A549 (cell line): ENCODE measurements around the gene RPH3AL. TPM values are rescaled to one million over a fixed set of nuclear protein-coding genes. Genes with fewer than 3 reads are reported as not detected.

Experiments used
- ATAC-seq, 2 experiments: fragments of 200-7000 bp in 1 of 2; fragments of >200 bp in 1 of 2; cut with Nextera tagmentation in 1 of 2; cut with Tn5 transposase in 1 of 2; 3 replicates each; pipeline versions ENCODE4 v1.8.0 to v1.9.1; 2018 to 2020; ENCODE audit warnings: mild to moderate bottlenecking in 1 of 2, moderate library complexity in 1 of 2
- CTCF ChIA-PET: fragments of 300-600 bp; sonication (Branson Sonifier 250); formaldehyde crosslinking; extraction: SDS; loops from one replicate; lab custom pipeline; 2021; ENCODE audit warnings: antibody characterized with exemption, inconsistent platforms; lab: Yijun Ruan, JAX
- POLR2A ChIA-PET: fragments of 350-600 bp; formaldehyde crosslinking; extraction: SDS; loops from one replicate; lab custom pipeline; 2021; ENCODE audit warnings: antibody characterized with exemption, inconsistent platforms; lab: Yijun Ruan, JAX
- DNase-seq, 2 experiments: peaks; one replicate each; pipeline versions ENCODE4 v3.0.0 to v3.0.0-alpha.2; 2011 to 2016; ENCODE audit warnings: low read depth in 1 of 2, low spot score in 1 of 2
- FAIRE-seq: peaks from 2 replicates; lab custom pipeline; 2011; peaks lifted over from hg19 to GRCh38; lab: Jason Lieb, UNC
- H3K27ac ChIP-seq, 2 experiments: fragments of >200 bp; sonication (Bioruptor Twin); formaldehyde crosslinking; 3 replicates each; pipeline ENCODE4 v1.5.1; 2016 to 2017
- H3K4me1 ChIP-seq: fragments of >200 bp; sonication (Bioruptor Twin); formaldehyde crosslinking; 3 replicates; pipeline ENCODE4 v1.6.1; 2016
- H3K4me2 ChIP-seq: fragments of >200 bp; sonication (Bioruptor Twin); formaldehyde crosslinking; 3 replicates; pipeline ENCODE4 v1.6.1; 2016
- H3K4me3 ChIP-seq: fragments of >200 bp; sonication (Bioruptor Twin); formaldehyde crosslinking; 3 replicates; pipeline ENCODE4 v1.5.1; 2016
- H3K9me3 ChIP-seq: fragments of >200 bp; sonication (Bioruptor Twin); formaldehyde crosslinking; 3 replicates; pipeline ENCODE4 v1.6.1; 2016
- BHLHE40 ChIP-seq: IDR thresholded peaks from 2 replicates; pipeline ENCODE4 v1.6.1; 2012; ENCODE audit warnings: low read depth, low read length, inconsistent platforms
- CBX2 ChIP-seq: fragments of 200-600 bp; sonication (generic); IDR thresholded peaks from 2 replicates; pipeline ENCODE4 v1.6.1; 2016; ENCODE audit warnings: low read depth, mild to moderate bottlenecking, borderline replicate concordance
- CBX8 ChIP-seq: fragments of 200-600 bp; sonication (generic); IDR thresholded peaks from 2 replicates; pipeline ENCODE4 v1.6.1; 2016
- CEBPB ChIP-seq, 2 experiments: fragments of >200 bp in 1 of 2; sonication (Bioruptor Twin) in 1 of 2; formaldehyde crosslinking in 1 of 2; IDR thresholded peaks; 2 replicates each; pipeline ENCODE4 v1.6.1; 2012 to 2016
- EP300 ChIP-seq, 2 experiments: fragments of >200 bp; sonication (Bioruptor Twin); formaldehyde crosslinking; IDR thresholded peaks; 2 replicates in 1 of 2; 3 replicates in 1 of 2; pipeline ENCODE4 v1.6.1; 2016 to 2017
- ESRRA ChIP-seq: fragments of 150-350 bp; IDR thresholded peaks from 2 replicates; pipeline ENCODE4 v1.6.1; 2014; ENCODE audit warnings: mild to moderate bottlenecking, low read length, borderline replicate concordance
- FOSL2 ChIP-seq, 2 experiments: fragments of 450-650 bp in 1 of 2; fragments of >200 bp in 1 of 2; sonication (Bioruptor Twin) in 1 of 2; formaldehyde crosslinking; IDR thresholded peaks; 2 replicates each; pipeline versions ENCODE4 v1.5.0 to v1.6.1; 2016 to 2020; ENCODE audit warnings: mild to moderate bottlenecking in 1 of 2, moderate library complexity in 1 of 2
- HDAC2 ChIP-seq: fragments of 200-600 bp; sonication (generic); IDR thresholded peaks from 2 replicates; pipeline ENCODE4 v1.6.1; 2016
- HEYL ChIP-seq: fragments of 250-450 bp; sonication (Bioruptor Pico); IDR thresholded peaks from 2 replicates; pipeline ENCODE4 v1.8.0; 2021; ENCODE audit warnings: mild to moderate bottlenecking, moderate library complexity
- HOXA7 ChIP-seq: fragments of 250-450 bp; sonication (Bioruptor Pico); IDR thresholded peaks from 2 replicates; pipeline ENCODE4 v1.5.0; 2020; ENCODE audit warnings: mild to moderate bottlenecking, moderate library complexity
- HOXB13 ChIP-seq: fragments of 250-450 bp; sonication (Bioruptor Pico); IDR thresholded peaks from 2 replicates; pipeline ENCODE4 v1.5.0; 2020; ENCODE audit warnings: low read depth, mild to moderate bottlenecking, moderate library complexity
- HOXB5 ChIP-seq: fragments of 250-450 bp; sonication (Bioruptor Pico); IDR thresholded peaks from 2 replicates; pipeline ENCODE4 v1.5.0; 2020; ENCODE audit warnings: mild to moderate bottlenecking, moderate library complexity
- JUNB ChIP-seq: fragments of >200 bp; sonication (Bioruptor Twin); formaldehyde crosslinking; IDR thresholded peaks from 2 replicates; pipeline ENCODE4 v1.6.1; 2016
- MAFK ChIP-seq: fragments of 450-650 bp; IDR thresholded peaks from 2 replicates; pipeline ENCODE4 v1.6.1; 2014; ENCODE audit not compliant: partially characterized antibody
- NFE2L2 ChIP-seq: fragments of 150-350 bp; conservative IDR thresholded peaks from 2 replicates; pipeline ENCODE4 v1.6.1; 2014; ENCODE audit warnings: low read length
- NPAS2 ChIP-seq: fragments of 250-450 bp; sonication (Bioruptor Pico); IDR thresholded peaks from 2 replicates; pipeline ENCODE4 v1.8.0; 2022; ENCODE audit warnings: mild to moderate bottlenecking, moderate library complexity, borderline replicate concordance
- NR3C1 ChIP-seq: fragments of >200 bp; sonication (Bioruptor Twin); formaldehyde crosslinking; IDR thresholded peaks from 3 replicates; pipeline ENCODE4 v1.6.1; 2017
- PHF8 ChIP-seq: fragments of 200-600 bp; sonication (generic); IDR thresholded peaks from 2 replicates; pipeline ENCODE4 v1.6.1; 2016; ENCODE audit warnings: low read depth, mild to moderate bottlenecking, antibody characterized with exemption, moderate library complexity, borderline replicate concordance
- POLR2A ChIP-seq: IDR thresholded peaks from 2 replicates; pipeline ENCODE4 v1.6.1; 2012; ENCODE audit warnings: mild to moderate bottlenecking, low read length
- RARB ChIP-seq: fragments of 250-450 bp; sonication (Bioruptor Pico); IDR thresholded peaks from 2 replicates; pipeline ENCODE4 v1.8.0; 2021; ENCODE audit warnings: mild to moderate bottlenecking, moderate library complexity
- RCOR1 ChIP-seq: fragments of 150-350 bp; IDR thresholded peaks from 2 replicates; pipeline ENCODE4 v1.6.1; 2014; ENCODE audit warnings: antibody characterized with exemption, low read length, low read depth
- RFX5 ChIP-seq: fragments of 450-650 bp; IDR thresholded peaks from 2 replicates; pipeline ENCODE4 v1.7.1; 2014; ENCODE audit warnings: antibody characterized with exemption, mild to moderate bottlenecking, moderate library complexity
- RNF2 ChIP-seq: fragments of 200-600 bp; sonication (generic); IDR thresholded peaks from 2 replicates; pipeline ENCODE4 v1.6.1; 2016; ENCODE audit warnings: low read depth, mild to moderate bottlenecking, antibody characterized with exemption, moderate library complexity, borderline replicate concordance
- SREBF2 ChIP-seq: fragments of 450-650 bp; IDR thresholded peaks from 2 replicates; pipeline ENCODE4 v1.6.1; 2014; ENCODE audit warnings: mild to moderate bottlenecking, moderate library complexity
- ZC3H11A ChIP-seq: fragments of 450-650 bp; IDR thresholded peaks from 2 replicates; pipeline ENCODE4 v1.6.1; 2014; ENCODE audit warnings: antibody characterized with exemption, mild to moderate bottlenecking
- ZFP36 ChIP-seq: fragments of 450-650 bp; IDR thresholded peaks from 2 replicates; pipeline ENCODE4 v1.6.1; 2014; ENCODE audit warnings: borderline replicate concordance; ENCODE audit not compliant: partially characterized antibody
- ZNF302 ChIP-seq: fragments of 250-450 bp; sonication (Bioruptor Pico); IDR thresholded peaks from 2 replicates; pipeline ENCODE4 v1.9.0; 2021; ENCODE audit warnings: inconsistent platforms, mild to moderate bottlenecking, moderate library complexity
- WGBS: methylation state at CpG from one replicate; pipeline ENCODE4 v1.1.6; 2017; ENCODE audit errors: missing lambda C conversion rate; 5-methylcytosine and 5-hydroxymethylcytosine counted together
- polyA plus RNA-seq, 4 experiments: library from polyadenylated mRNA; depleted of rRNA in 3 of 4; stranded (reverse); fragments of >200 nt; fragmentation: RNase III in 1 of 4; extraction: RNeasy Plus Mini Kit Qiagen cat#74134 plus additional on column Dnase treatment in 1 of 4; gene quantifications; 2 replicates in 3 of 4; 3 replicates in 1 of 4; pipeline ENCODE4 v1.2.3, GENCODE V29; 2011 to 2017
- TF ChIP-seq, protein P1 (sequence below): fragments of 450-650 bp; IDR thresholded peaks from 2 replicates; pipeline ENCODE4 v1.6.1; 2014; ENCODE audit warnings: antibody characterized with exemption
- TF ChIP-seq, protein P2 (sequence below): fragments of 250-450 bp; sonication (Bioruptor Pico); IDR thresholded peaks from 2 replicates; pipeline ENCODE4 v1.5.0; 2021; ENCODE audit warnings: mild to moderate bottlenecking, moderate library complexity, borderline replicate concordance
- TF ChIP-seq, protein P3 (sequence below): fragments of >200 bp; sonication (Bioruptor Twin); formaldehyde crosslinking; IDR thresholded peaks from 3 replicates; pipeline ENCODE4 v1.5.1; 2016

Gene RPH3AL
- polyA plus RNA-seq, 2 of the 4 experiments (the other 2 are of a cell fraction) = 23.3 to 31.1 TPM

DNA sequence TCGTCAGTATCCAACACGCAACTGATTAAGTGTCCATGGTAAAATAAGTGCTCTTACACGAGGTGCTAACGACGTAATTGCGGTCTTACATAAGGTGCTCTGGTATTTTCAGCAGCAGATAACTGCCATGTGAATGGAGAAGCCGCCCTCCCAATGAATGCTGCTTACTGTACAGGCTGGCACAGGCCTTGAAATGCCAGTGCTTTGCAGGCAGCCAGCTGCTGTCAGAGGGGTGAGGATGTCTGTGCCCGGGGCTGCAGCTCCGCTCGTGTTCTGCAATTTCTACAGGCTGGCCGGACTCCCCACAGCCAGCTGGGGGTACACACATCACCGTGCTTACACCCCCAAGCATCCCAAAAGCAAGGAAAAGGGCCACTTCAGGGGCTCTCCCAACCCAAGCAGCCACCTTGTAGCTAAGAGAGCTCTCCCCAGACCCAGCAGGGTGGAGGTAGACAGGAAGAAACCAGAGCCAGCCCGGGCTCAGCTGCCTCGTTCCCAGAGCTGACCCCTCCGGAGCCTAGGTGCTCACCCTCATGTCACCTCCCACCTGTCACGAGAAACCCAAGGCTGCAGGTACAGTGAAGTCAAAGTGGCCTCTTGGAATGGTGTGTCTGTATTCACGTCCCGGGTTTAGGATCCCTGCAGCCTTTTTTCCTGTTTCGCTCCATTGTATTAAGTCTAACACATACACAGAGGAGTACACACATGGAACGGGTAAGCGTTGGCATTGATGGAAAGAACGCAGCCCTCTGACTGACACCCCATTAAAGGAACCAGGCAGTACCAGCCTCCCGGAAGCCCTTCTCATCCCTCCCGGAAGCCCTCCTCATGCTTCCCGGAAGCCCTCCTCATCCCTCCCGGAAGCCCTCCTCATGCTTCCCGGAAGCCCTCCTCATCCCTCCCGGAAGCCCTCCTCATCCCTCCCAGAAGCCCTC is 27.2 kb upstream of the RPH3AL start:
- WGBS = 90% methylated on average over 28 of the region's 28 CpGs
- DNase-seq (no peak), ATAC-seq (no peak; a peak in 1 of 6 replicates), FAIRE-seq (no peak)
- ChIA-PET POLR2A (no interaction called here), CTCF (interaction anchor here (1.1 to 2.1 kb wide), 2 partner anchors 96 to 215 kb away, joined by 5 to 6 read pairs; no protein-coding TSS in a partner anchor)
- H3K27ac ChIP-seq = 0 out of 6 replicates have a peak overlapping the region, but pooled peaks of 1 of the 2 experiments have one; percentile 9
- H3K4me1 ChIP-seq = peaks cover 47% of the 10 kb centered on the region
- TF ChIP-seq FOSL2 (IDR thresholded peaks at IDR 0.05) (no peak), FOSL2 (CRISPR knock-in tag; IDR thresholded peaks at IDR 0.05) (no peak), NPAS2 (no peak), HOXB5 (CRISPR knock-in tag) (no peak), RARB (CRISPR knock-in tag) (no peak), HOXB13 (CRISPR knock-in tag) (no peak), CBX2 (no peak), CEBPB (IDR thresholded peaks at IDR 0.05) (no peak), EP300 (IDR thresholded peaks at IDR 0.05) (no peak), CBX8 (no peak), RFX5 (no peak), BHLHE40 (no peak), ZFP36 (no peak), ZNF302 (CRISPR knock-in tag) (no peak), ZC3H11A (no peak), HEYL (CRISPR knock-in tag) (no peak), HDAC2 (no peak)
- TF ChIP-seq, protein P1, sequence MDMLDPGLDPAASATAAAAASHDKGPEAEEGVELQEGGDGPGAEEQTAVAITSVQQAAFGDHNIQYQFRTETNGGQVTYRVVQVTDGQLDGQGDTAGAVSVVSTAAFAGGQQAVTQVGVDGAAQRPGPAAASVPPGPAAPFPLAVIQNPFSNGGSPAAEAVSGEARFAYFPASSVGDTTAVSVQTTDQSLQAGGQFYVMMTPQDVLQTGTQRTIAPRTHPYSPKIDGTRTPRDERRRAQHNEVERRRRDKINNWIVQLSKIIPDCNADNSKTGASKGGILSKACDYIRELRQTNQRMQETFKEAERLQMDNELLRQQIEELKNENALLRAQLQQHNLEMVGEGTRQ = no peak
- TF ChIP-seq, protein P2, sequence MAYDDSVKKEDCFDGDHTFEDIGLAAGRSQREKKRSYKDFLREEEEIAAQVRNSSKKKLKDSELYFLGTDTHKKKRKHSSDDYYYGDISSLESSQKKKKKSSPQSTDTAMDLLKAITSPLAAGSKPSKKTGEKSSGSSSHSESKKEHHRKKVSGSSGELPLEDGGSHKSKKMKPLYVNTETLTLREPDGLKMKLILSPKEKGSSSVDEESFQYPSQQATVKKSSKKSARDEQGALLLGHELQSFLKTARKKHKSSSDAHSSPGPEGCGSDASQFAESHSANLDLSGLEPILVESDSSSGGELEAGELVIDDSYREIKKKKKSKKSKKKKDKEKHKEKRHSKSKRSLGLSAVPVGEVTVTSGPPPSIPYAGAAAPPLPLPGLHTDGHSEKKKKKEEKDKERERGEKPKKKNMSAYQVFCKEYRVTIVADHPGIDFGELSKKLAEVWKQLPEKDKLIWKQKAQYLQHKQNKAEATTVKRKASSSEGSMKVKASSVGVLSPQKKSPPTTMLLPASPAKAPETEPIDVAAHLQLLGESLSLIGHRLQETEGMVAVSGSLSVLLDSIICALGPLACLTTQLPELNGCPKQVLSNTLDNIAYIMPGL (CRISPR knock-in tag) = no peak
- H3K4me3 ChIP-seq = no peak overlapping the region
- no peak overlapping the region for H3K4me2 ChIP-seq
- no peaks in the 10 kb centered on the region for H3K9me3 ChIP-seq

DNA sequence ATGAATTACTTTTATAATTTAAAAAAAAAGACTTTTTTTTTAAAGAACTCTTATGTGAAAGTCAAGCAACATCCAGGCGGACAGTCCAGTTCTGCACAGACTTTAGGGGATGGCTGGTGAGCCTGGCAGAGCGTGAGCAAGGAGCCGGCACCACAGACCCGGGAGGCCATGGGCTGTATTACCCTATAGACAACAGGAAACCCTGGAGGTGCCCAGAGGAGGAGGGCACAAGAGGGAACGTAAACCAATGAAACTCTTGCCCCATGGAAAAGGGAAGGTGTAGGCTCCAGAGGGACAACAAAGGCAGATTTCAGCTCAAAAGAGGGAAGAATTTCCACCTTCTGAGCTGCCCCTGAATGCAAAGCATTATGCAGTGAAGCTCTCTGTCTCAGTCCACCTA is 25.5 kb upstream of the RPH3AL start:
- no peak for DNase-seq
- CTCF ChIA-PET = interaction anchor here (1.0 to 2.1 kb wide), 2 partner anchors 25 to 94 kb away, joined by 3 to 6 read pairs; partner anchors contain the start of gene RPH3AL

More for the DNA sequence above, 25.5 kb upstream of the RPH3AL start:
- Histone ChIP-seq H3K27ac (peak overlapping the region in 1 of 2 experiments; percentile 42; a peak in 2 of 6 replicates), H3K4me2 (no peak overlapping the region), H3K9me3 (0 out of 3 replicates have a peak, but pooled peaks cover 2% of the 10 kb centered on the region), H3K4me1 (peaks cover 40% of the 10 kb centered on the region), H3K4me3 (no peak overlapping the region)
- FAIRE-seq (no peak), ATAC-seq (peak in 1 of 2 experiments; percentile 55; a peak in 3 of 6 replicates)
- TF ChIP-seq RCOR1 (no peak), HOXB13 (CRISPR knock-in tag) (no peak), NR3C1 (no peak), RFX5 (no peak), POLR2A (no peak), NFE2L2 (no peak), NPAS2 (no peak), JUNB (no peak), ZNF302 (CRISPR knock-in tag) (no peak), HEYL (CRISPR knock-in tag) (no peak), RNF2 (no peak), HOXB5 (CRISPR knock-in tag) (no peak), HOXA7 (CRISPR knock-in tag) (no peak), MAFK (no peak), CBX2 (no peak), PHF8 (no peak), ESRRA (no peak), SREBF2 (no peak), ZFP36 (no peak)
- TF ChIP-seq, protein P3, sequence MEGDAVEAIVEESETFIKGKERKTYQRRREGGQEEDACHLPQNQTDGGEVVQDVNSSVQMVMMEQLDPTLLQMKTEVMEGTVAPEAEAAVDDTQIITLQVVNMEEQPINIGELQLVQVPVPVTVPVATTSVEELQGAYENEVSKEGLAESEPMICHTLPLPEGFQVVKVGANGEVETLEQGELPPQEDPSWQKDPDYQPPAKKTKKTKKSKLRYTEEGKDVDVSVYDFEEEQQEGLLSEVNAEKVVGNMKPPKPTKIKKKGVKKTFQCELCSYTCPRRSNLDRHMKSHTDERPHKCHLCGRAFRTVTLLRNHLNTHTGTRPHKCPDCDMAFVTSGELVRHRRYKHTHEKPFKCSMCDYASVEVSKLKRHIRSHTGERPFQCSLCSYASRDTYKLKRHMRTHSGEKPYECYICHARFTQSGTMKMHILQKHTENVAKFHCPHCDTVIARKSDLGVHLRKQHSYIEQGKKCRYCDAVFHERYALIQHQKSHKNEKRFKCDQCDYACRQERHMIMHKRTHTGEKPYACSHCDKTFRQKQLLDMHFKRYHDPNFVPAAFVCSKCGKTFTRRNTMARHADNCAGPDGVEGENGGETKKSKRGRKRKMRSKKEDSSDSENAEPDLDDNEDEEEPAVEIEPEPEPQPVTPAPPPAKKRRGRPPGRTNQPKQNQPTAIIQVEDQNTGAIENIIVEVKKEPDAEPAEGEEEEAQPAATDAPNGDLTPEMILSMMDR = no peak
- WGBS = 89% methylated on average over 5 of the region's 5 CpGs
- POLR2A ChIA-PET = no interaction called here
